ENCODE measurements around the gene UBE2G1. TPM values are rescaled to one million over a fixed set of nuclear protein-coding genes. Genes with fewer than 3 reads are reported as not detected.

UBE2G1 gene
- total RNA-seq = 74.1 and 74.5 TPM in 2 replicates

GRCh38 chr17:4366327-4367063 is at the start of gene UBE2G1:
TSS of gene UBE2G1 (minus strand) at chr17:4366675. CDS start at chr17:4366316, 359 bp downstream.
- intact Hi-C loops (cut with micrococcal nuclease) = loop anchor here (1.0 to 10.0 kb wide), 4 partner anchors 9 to 578 kb away; partner anchors contain the start of genes ANKFY1, PFN1, RNF167 and SLC25A11
- Mint-ChIP-seq H3K36me3 (ENCODE audit: low read depth) (peaks cover 21% of the 10 kb centered on the region), H3K4me1 (ENCODE audit: low read depth) (peaks cover 22% of the 10 kb centered on the region), H3K27me3 (ENCODE audit: low read depth) (no peaks in the 10 kb centered on the region), H3K4me3 (ENCODE audit: low read depth) (peak within 1 kb of the TSS; percentile 67), H3K9me3 (no peaks in the 10 kb centered on the region), H3K27ac (peak within 1 kb of the TSS; percentile 94)
- peak; percentile 98 for DNase-seq (ENCODE audit: low spot score)

- no peaks in the 10 kb centered on the region for H3K9me3 Mint-ChIP-seq
- peaks cover 5% of the 10 kb centered on the region for H3K4me1 Mint-ChIP-seq (ENCODE audit: low read depth)
- peak overlapping the region; percentile 76 for H3K27ac Mint-ChIP-seq
- peak overlapping the region; percentile 57 for H3K4me3 Mint-ChIP-seq (ENCODE audit: low read depth)
- DNase-seq (ENCODE audit: low spot score) = peak; percentile 83
- no peaks in the 10 kb centered on the region for H3K36me3 Mint-ChIP-seq (ENCODE audit: low read depth)
- H3K27me3 Mint-ChIP-seq (ENCODE audit: low read depth) = no peaks in the 10 kb centered on the region
- intact Hi-C loops (cut with micrococcal nuclease) = loop anchor here (1.0 to 5.0 kb wide), 3 partner anchors 36 to 213 kb away; no protein-coding TSS in a partner anchor
These were observed 46.7 kb upstream of the UBE2G1 start for GRCh38 chr17:4412933-4413831.

DNA sequence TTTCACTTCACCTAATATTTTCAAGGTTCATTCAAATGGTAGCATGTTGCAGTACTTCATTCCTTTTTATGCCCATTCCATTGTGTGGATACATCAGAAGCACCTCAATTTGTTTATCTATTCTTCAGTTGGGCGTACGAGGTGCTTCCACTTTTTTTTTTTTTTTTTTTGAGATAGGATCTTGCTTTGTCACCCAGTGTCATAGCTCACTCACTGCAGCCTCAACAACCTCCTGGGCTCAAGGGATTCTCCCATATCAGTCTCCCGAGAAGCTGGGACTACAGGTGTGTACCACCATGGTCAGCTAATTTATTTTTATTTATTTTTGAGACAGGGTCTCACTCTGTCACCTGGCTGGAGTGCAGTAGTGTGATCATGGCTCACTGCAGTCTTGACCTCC is 44.7 kb upstream of the UBE2G1 start:
- H3K27ac Mint-ChIP-seq = no peak overlapping the region
- H3K9me3 Mint-ChIP-seq = no peaks in the 10 kb centered on the region
- DNase-seq (ENCODE audit: low spot score) = no peak
- H3K27me3 Mint-ChIP-seq (ENCODE audit: low read depth) = no peaks in the 10 kb centered on the region
- H3K4me1 Mint-ChIP-seq (ENCODE audit: low read depth) = peaks cover 5% of the 10 kb centered on the region
- no peak overlapping the region for H3K4me3 Mint-ChIP-seq (ENCODE audit: low read depth)
- intact Hi-C loops (cut with micrococcal nuclease) = loop anchor here (5.0 kb wide), 1 partner anchor 34 kb away; no protein-coding TSS in a partner anchor
- no peaks in the 10 kb centered on the region for H3K36me3 Mint-ChIP-seq (ENCODE audit: low read depth)

DNA sequence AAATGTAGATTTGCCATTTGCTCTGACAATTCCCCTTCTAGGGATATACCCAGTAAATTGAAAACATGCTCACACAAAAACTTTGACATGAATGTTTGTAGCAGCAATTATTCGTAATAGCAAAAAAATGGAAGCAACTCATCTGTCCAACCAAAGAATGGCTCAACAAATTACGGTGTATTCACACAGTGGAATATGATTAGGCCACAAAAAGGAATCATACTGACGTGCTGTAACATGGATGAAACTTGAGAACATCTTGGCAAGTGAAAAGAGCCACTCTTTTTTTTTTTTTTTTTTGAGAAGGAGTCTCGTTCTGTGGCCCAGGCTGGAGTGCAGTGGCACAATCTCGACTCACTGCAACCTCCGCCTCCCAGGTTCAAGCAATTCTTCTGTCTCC is 43.2 kb upstream of the UBE2G1 start:
- Mint-ChIP-seq H3K27me3 (ENCODE audit: low read depth) (no peaks in the 10 kb centered on the region), H3K27ac (no peak overlapping the region), H3K4me3 (ENCODE audit: low read depth) (no peak overlapping the region), H3K36me3 (ENCODE audit: low read depth) (no peaks in the 10 kb centered on the region), H3K9me3 (no peaks in the 10 kb centered on the region), H3K4me1 (ENCODE audit: low read depth) (peaks cover 5% of the 10 kb centered on the region)
- no peak for DNase-seq (ENCODE audit: low spot score)
- intact Hi-C loops (cut with micrococcal nuclease) = loop anchor here (5.0 kb wide), 1 partner anchor 32 kb away; no protein-coding TSS in a partner anchor

GRCh38 chr17:4407851-4408250 is 41.4 kb upstream of the UBE2G1 start:
- Mint-ChIP-seq H3K36me3 (ENCODE audit: low read depth) (no peaks in the 10 kb centered on the region), H3K4me1 (ENCODE audit: low read depth) (peaks cover 2% of the 10 kb centered on the region), H3K27ac (no peak overlapping the region), H3K27me3 (ENCODE audit: low read depth) (no peaks in the 10 kb centered on the region), H3K9me3 (no peaks in the 10 kb centered on the region), H3K4me3 (ENCODE audit: low read depth) (no peak overlapping the region)
- intact Hi-C loops (cut with micrococcal nuclease) = no loop called here
- no peak for DNase-seq (ENCODE audit: low spot score)

DNA sequence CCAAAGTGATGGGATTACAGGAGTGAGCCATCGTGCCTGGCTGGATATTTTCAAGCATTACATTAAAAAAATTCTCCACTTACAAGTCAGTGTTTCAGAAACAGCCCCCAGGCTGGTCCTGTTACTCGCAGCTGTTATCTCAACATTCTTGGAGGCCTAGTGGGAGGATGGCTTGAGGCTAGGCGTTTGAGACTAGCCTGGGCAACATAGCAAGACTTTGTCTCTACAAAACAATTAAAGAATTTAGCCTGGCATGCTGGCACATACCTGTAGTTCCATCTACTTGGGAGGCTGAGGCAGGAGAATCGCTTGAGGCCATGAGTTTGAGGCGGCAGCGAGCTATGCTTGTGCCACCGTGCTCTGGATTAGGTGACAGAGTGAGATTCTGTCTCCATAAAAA is 40.7 kb upstream of the UBE2G1 start:
- intact Hi-C loops (cut with micrococcal nuclease) = no loop called here
- Mint-ChIP-seq H3K27me3 (ENCODE audit: low read depth) (no peaks in the 10 kb centered on the region), H3K36me3 (ENCODE audit: low read depth) (no peaks in the 10 kb centered on the region), H3K4me3 (ENCODE audit: low read depth) (no peak overlapping the region), H3K4me1 (ENCODE audit: low read depth) (no peaks in the 10 kb centered on the region), H3K27ac (no peak overlapping the region), H3K9me3 (no peaks in the 10 kb centered on the region)
- no peak for DNase-seq (ENCODE audit: low spot score)

GRCh38 chr17:4406386-4406785 is 39.9 kb upstream of the UBE2G1 start:
- Mint-ChIP-seq H3K36me3 (ENCODE audit: low read depth) (no peaks in the 10 kb centered on the region), H3K27me3 (ENCODE audit: low read depth) (no peaks in the 10 kb centered on the region), H3K27ac (no peak overlapping the region), H3K4me1 (ENCODE audit: low read depth) (no peaks in the 10 kb centered on the region), H3K9me3 (no peaks in the 10 kb centered on the region), H3K4me3 (ENCODE audit: low read depth) (no peak overlapping the region)
- no peak for DNase-seq (ENCODE audit: low spot score)
- intact Hi-C loops (cut with micrococcal nuclease) = no loop called here

GRCh38 chr17:4405699-4406098 is 39.2 kb upstream of the UBE2G1 start:
- Mint-ChIP-seq H3K36me3 (ENCODE audit: low read depth) (no peaks in the 10 kb centered on the region), H3K4me3 (ENCODE audit: low read depth) (no peak overlapping the region), H3K27me3 (ENCODE audit: low read depth) (no peaks in the 10 kb centered on the region), H3K27ac (no peak overlapping the region), H3K4me1 (ENCODE audit: low read depth) (no peaks in the 10 kb centered on the region), H3K9me3 (no peaks in the 10 kb centered on the region)
- no peak for DNase-seq (ENCODE audit: low spot score)
- intact Hi-C loops (cut with micrococcal nuclease) = no loop called here

DNA sequence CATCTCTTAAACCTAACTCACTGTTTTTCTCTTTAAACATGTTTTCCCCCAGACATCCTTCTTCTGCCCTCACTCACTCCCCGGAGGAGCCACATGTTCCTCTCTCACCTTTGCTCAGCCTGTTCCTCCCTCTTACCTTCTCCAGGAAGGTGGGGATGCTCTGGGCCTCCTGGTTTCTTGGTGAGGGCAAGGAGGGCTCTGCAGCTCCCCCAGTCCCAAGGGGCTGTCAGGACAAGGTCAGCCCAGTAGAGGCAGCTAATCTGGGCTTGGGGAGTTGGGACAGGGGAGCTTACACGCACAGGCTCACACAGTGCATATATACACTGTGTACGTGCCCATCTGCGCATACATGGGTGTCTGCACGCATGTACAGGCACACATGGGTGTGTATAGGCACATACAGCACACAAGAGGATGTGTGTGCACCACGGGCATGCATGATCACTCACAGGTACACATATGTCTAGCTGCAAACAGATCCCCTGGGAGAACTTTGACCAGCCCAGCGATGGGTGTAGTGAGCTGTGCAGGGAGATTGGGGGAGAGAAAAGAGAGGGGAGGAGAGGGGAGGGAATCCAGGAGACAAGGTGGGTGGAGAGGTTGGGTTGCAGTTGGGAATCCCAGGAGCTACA is 38.7 kb upstream of the UBE2G1 start:
- no peaks in the 10 kb centered on the region for H3K27me3 Mint-ChIP-seq (ENCODE audit: low read depth)
- no peaks in the 10 kb centered on the region for H3K36me3 Mint-ChIP-seq (ENCODE audit: low read depth)
- DNase-seq (ENCODE audit: low spot score) = no peak
- intact Hi-C loops (cut with micrococcal nuclease) = no loop called here
- H3K27ac Mint-ChIP-seq = no peak overlapping the region
- no peaks in the 10 kb centered on the region for H3K4me1 Mint-ChIP-seq (ENCODE audit: low read depth)
- no peaks in the 10 kb centered on the region for H3K9me3 Mint-ChIP-seq
- no peak overlapping the region for H3K4me3 Mint-ChIP-seq (ENCODE audit: low read depth)

DNA sequence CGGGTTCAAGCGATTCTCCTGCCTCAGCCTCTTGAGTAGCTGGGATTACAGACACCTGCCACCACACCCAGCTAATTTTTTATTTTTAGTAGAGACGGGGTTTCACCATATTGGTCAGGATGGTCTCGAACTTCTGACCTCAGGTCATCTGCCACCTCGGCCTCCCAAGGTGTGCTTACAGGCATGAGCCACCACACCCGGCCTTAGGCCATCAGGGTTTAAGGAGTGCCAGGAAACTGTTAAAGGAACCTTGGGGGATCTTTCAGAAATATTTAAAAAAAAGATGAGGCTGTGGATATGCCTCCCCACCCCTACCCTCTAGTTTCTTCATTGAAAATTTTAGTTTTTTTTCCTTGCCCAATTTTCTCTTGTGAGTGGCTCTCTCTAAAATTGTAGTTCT is 31.4 kb upstream of the UBE2G1 start:
- H3K36me3 Mint-ChIP-seq (ENCODE audit: low read depth) = no peaks in the 10 kb centered on the region
- no peak overlapping the region for H3K4me3 Mint-ChIP-seq (ENCODE audit: low read depth)
- no peak overlapping the region for H3K27ac Mint-ChIP-seq
- no peaks in the 10 kb centered on the region for H3K27me3 Mint-ChIP-seq (ENCODE audit: low read depth)
- intact Hi-C loops (cut with micrococcal nuclease) = loop anchor here (2.0 kb wide), 1 partner anchor 31 kb away; the partner anchor contains the start of gene UBE2G1
- no peaks in the 10 kb centered on the region for H3K9me3 Mint-ChIP-seq
- no peak for DNase-seq (ENCODE audit: low spot score)
- peaks cover 22% of the 10 kb centered on the region for H3K4me1 Mint-ChIP-seq (ENCODE audit: low read depth)

DNA sequence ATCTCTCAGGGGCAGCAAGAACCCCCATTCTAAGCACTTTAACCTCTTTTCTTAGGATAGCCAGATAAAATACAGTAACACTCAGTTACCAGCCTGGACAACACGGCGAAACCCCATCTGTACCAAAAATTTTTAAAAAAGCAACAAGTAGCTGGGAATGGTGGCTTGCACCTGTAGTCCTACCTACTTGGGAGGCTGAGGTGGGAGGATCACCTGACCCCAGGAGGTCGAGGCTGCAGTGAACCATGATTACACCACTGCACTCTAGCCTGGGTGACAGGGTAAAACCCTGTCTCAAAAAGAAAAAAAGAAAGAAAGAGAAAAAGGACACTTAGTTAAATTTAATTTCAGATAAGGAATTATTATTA is 28.6 kb upstream of the UBE2G1 start:
- H3K36me3 Mint-ChIP-seq (ENCODE audit: low read depth) = no peaks in the 10 kb centered on the region
- intact Hi-C loops (cut with micrococcal nuclease) = no loop called here
- DNase-seq (ENCODE audit: low spot score) = no peak
- no peak overlapping the region for H3K4me3 Mint-ChIP-seq (ENCODE audit: low read depth)
- H3K27me3 Mint-ChIP-seq (ENCODE audit: low read depth) = no peaks in the 10 kb centered on the region
- H3K4me1 Mint-ChIP-seq (ENCODE audit: low read depth) = peaks cover 25% of the 10 kb centered on the region
- H3K9me3 Mint-ChIP-seq = no peaks in the 10 kb centered on the region
- H3K27ac Mint-ChIP-seq = no peak overlapping the region

DNA sequence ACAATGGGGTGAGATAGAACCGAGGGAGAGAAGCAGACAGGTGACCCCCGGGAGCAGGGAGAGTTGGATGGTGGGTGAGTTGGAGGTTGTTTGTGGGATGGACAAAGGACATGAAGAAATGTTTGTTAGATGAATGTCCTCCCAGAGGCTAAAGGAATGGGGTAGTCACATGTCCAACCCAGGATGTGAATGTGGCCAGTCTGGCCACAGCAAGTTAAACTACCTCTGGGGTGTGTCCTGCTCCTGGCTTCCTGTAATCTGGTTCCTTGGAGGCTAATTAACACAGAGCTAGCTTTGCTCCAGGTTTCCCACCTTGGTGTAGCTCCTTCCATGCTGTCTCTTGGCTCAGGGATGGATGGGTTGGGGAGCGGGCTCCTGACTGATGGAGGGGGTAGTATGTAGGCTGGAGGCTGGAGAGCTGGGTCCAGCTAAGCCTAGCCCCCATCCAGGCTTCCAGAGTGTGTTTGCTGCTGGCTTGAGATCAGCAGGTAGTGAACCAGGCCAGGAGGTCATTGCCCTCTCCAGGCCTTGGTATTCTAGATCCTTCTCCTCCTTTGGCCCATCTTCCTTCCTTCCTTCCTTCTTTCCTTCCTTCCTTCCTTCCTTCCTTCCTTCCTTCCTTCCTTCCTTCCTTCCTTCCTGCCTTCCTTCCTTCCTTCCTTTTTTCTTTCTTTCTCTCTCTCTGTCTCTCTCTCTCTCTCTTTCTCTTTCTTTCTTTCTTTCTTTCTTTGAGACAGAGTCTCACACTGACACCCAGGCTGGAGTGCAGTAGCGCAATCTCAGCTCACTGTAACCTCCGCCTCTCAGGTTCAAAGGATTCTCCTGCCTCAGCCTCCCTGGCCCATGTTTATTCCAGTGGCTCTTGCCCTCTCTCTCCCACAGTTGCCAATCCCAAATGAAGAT is 28.0 kb upstream of the UBE2G1 start:
- DNase-seq (ENCODE audit: low spot score) = no peak
- Mint-ChIP-seq H3K27ac (no peak overlapping the region), H3K9me3 (no peaks in the 10 kb centered on the region), H3K4me3 (ENCODE audit: low read depth) (no peak overlapping the region), H3K27me3 (ENCODE audit: low read depth) (no peaks in the 10 kb centered on the region), H3K36me3 (ENCODE audit: low read depth) (no peaks in the 10 kb centered on the region), H3K4me1 (ENCODE audit: low read depth) (peaks cover 25% of the 10 kb centered on the region)
- intact Hi-C loops (cut with micrococcal nuclease) = no loop called here

Measured in activated T-helper 2 cell treated with anti-CD3 and anti-CD28 coated beads, Interferon-gamma antibody, Interleukin-2, Interleukin-4, amounts not matched to agents 10 μg/mL and 5 μg/mL and 100 μg/mL, durations not matched to agents 14 hours and 24 hours and 36 hours (primary cell).